Measurements from ENCODE around the gene GAGE1.
"Not testable (repeated sequence)": the region's sequence is repeated elsewhere in the genome, so short reads cannot be mapped to it uniquely, and the experiment has no call there.

The GAGE1 gene

GRCh38 chrX:49598720-49599119 lies at the start of gene GAGE1:
Gene GAGE1, plus strand, starts transcription at chrX:49599020. Its CDS starts 1,155 bp downstream, at chrX:49600175.
- DNase-seq: not testable (repeated sequence)

GRCh38 chrX:49550989-49551388 lies 47.8 kb upstream of the GAGE1 start, which contains the start of gene GAGE12E:
Gene GAGE12E, plus strand, starts transcription at chrX:49551289. Its CDS starts 1,155 bp downstream, at chrX:49552444.
- not testable (repeated sequence) for DNase-seq

- DNase-seq: not testable (repeated sequence)
These were observed 38.3 kb upstream of the GAGE1 start, which contains the start of gene GAGE12F for GRCh38 chrX:49560542-49560941. Gene GAGE12F, plus strand, starts transcription at chrX:49560842. Its CDS starts 1,155 bp downstream, at chrX:49561997.

- not testable (repeated sequence) for DNase-seq
These were observed 30.1 kb upstream of the GAGE1 start for GRCh38 chrX:49568728-49569127.

GRCh38 chrX:49569152-49569551 lies 29.7 kb upstream of the GAGE1 start:
- not testable (repeated sequence) for DNase-seq

- DNase-seq: not testable (repeated sequence)
These were observed 28.7 kb upstream of the GAGE1 start, which contains the start of gene GAGE12G for GRCh38 chrX:49570100-49570499. Gene GAGE12G, plus strand, starts transcription at chrX:49570400. Its CDS starts 1,155 bp downstream, at chrX:49571555.

GRCh38 chrX:49579649-49580048 lies 19.2 kb upstream of the GAGE1 start, which contains the start of gene GAGE12H:
Gene GAGE12H, plus strand, starts transcription at chrX:49579949. Its CDS starts 1,155 bp downstream, at chrX:49581104.
- not testable (repeated sequence) for DNase-seq

- not testable (repeated sequence) for DNase-seq
These were observed 9.6 kb upstream of the GAGE1 start, which contains the start of gene GAGE2A for GRCh38 chrX:49589196-49589595. Gene GAGE2A, plus strand, starts transcription at chrX:49589496. Its CDS starts 1,155 bp downstream, at chrX:49590651.

GRCh38 chrX:49589769-49590478 lies 8.9 kb upstream of the GAGE1 start:
- not testable (repeated sequence) for DNase-seq

- not testable (repeated sequence) for DNase-seq
These were observed 8.3 kb upstream of the GAGE1 start for GRCh38 chrX:49590488-49590887.

GRCh38 chrX:49610718-49611310 lies 12.0 kb downstream of the GAGE1 start:
- no peak for DNase-seq

GRCh38 chrX:49618574-49618973 lies 19.8 kb downstream of the GAGE1 start:
- DNase-seq: no peak

- DNase-seq: peak; percentile 38
These were observed 28.4 kb downstream of the GAGE1 start for GRCh38 chrX:49627086-49627777.

GRCh38 chrX:49644991-49645637 lies 46.3 kb downstream of the GAGE1 start:
- DNase-seq: no peak

- DNase-seq: no peak
These were observed 57.7 kb downstream of the GAGE1 start for GRCh38 chrX:49656533-49656932.

Measured in hematopoietic multipotent progenitor cell treated with erythropoietin and hydrocortisone succinate and interleukin-3 and kit ligand, for 8 days (in vitro differentiated cells).